PC-3 (cell line): ENCODE measurements around the gene ECT2L. TPM values are rescaled to one million over a fixed set of nuclear protein-coding genes. Genes with fewer than 3 reads are reported as not detected.

Experiments
- ATAC-seq: fragments of 200-7000 bp; cut with Tn5 transposase; 2 replicates; pipeline ENCODE4 v1.9.1; 2020; ENCODE audit warnings: mild to moderate bottlenecking, moderate library complexity
- BruUV-seq: library from RNA; stranded (reverse); fragments of 400-500 nt; replicated peaks from 2 replicates; lab custom pipeline; 2021; lab: Mats Ljungman, UMichigan
- CTCF ChIA-PET: fragments of 300-600 bp; sonication (Branson Sonifier 250); formaldehyde crosslinking; loops from one replicate; lab custom pipeline; 2022; ENCODE audit warnings: antibody characterized with exemption; lab: Charles Lee
- POLR2A ChIA-PET: fragments of 300-600 bp; sonication (Branson Sonifier 250); formaldehyde crosslinking; loops from one replicate; lab custom pipeline; 2022; ENCODE audit warnings: antibody characterized with exemption; ENCODE audit not compliant: unreplicated experiment; lab: Charles Lee
- DNase-seq: peaks from one replicate; pipeline ENCODE4 v3.0.0-alpha.2; 2015
- H2AFZ ChIP-seq: fragments of 300-600 bp; sonication (generic); 2 replicates; pipeline ENCODE4 v1.6.0; 2016; ENCODE audit warnings: antibody characterized with exemption, low read length
- H3F3A ChIP-seq: fragments of 300-600 bp; sonication (generic); one replicate; pipeline ENCODE4 v1.6.0; 2017; ENCODE audit warnings: antibody characterized with exemption, low read length, control low read depth, mild to moderate bottlenecking; ENCODE audit not compliant: unreplicated experiment
- H3K27ac ChIP-seq: fragments of 300-600 bp; sonication (generic); 2 replicates; pipeline ENCODE4 v1.5.1; 2016; ENCODE audit warnings: mild to moderate bottlenecking, low read length
- H3K27me3 ChIP-seq: fragments of 300-600 bp; sonication (generic); 2 replicates; pipeline ENCODE4 v1.6.1; 2016; ENCODE audit warnings: low read length, mixed read lengths
- H3K36me3 ChIP-seq: fragments of 300-600 bp; sonication (generic); 2 replicates; pipeline ENCODE4 v1.6.1; 2016; ENCODE audit warnings: low read depth, mixed run types, low read length, mixed read lengths
- H3K4me1 ChIP-seq: fragments of 300-600 bp; sonication (generic); 2 replicates; pipeline ENCODE4 v1.5.1; 2016; ENCODE audit warnings: low read length; ENCODE audit not compliant: insufficient read depth
- H3K4me2 ChIP-seq: fragments of 300-600 bp; sonication (generic); 2 replicates; pipeline ENCODE4 v1.6.0; 2016; ENCODE audit warnings: low read length
- H3K4me3 ChIP-seq: fragments of 300-600 bp; sonication (generic); 2 replicates; pipeline ENCODE4 v1.5.1; 2016; ENCODE audit warnings: mild to moderate bottlenecking, low read length, mixed read lengths
- H3K79me2 ChIP-seq: fragments of 300-600 bp; sonication (generic); 2 replicates; pipeline ENCODE4 v1.6.1; 2017; ENCODE audit warnings: low read length, mixed read lengths
- H3K9ac ChIP-seq: fragments of 300-600 bp; sonication (generic); 2 replicates; pipeline ENCODE4 v1.6.0; 2016; ENCODE audit warnings: mild to moderate bottlenecking, low read length
- H3K9me2 ChIP-seq: fragments of 300-600 bp; sonication (generic); replicated peaks from 2 replicates; pipeline ENCODE4 v1.6.1; 2016; ENCODE audit warnings: mixed run types, low read length, mixed read lengths
- H3K9me3 ChIP-seq: fragments of 300-600 bp; sonication (generic); 2 replicates; pipeline ENCODE4 v1.6.1; 2016; ENCODE audit warnings: low read length, mixed read lengths
- H4K20me1 ChIP-seq: fragments of 300-600 bp; sonication (generic); 2 replicates; pipeline ENCODE4 v1.6.1; 2016; ENCODE audit warnings: low read length, mixed read lengths
- CTCF ChIP-seq: fragments of 300-600 bp; sonication (generic); conservative IDR thresholded peaks from 2 replicates; pipeline ENCODE4 v1.5.1; 2017; ENCODE audit warnings: antibody characterized with exemption, low read depth, mild to moderate bottlenecking, low read length
- EZH2 ChIP-seq: fragments of 300-600 bp; sonication (generic); IDR thresholded peaks from one replicate; pipeline ENCODE4 v1.6.1; 2017; ENCODE audit warnings: antibody characterized with exemption, mild to moderate bottlenecking, low read length; ENCODE audit not compliant: unreplicated experiment
- EZH2phosphoT487 ChIP-seq: fragments of 300-600 bp; sonication (generic); IDR thresholded peaks from 2 replicates; pipeline ENCODE4 v1.6.1; 2018; ENCODE audit warnings: mild to moderate bottlenecking, antibody characterized with exemption, low read length, borderline replicate concordance
- intact Hi-C: fragments of 100-400 bp; cut with micrococcal nuclease; formaldehyde crosslinking; loops from 2 replicates; pipeline ENCODE4 v1.9.0; 2023
- total RNA-seq: library from RNA; depleted of rRNA; stranded (reverse); fragments of >200 nt; gene quantifications from 2 replicates; pipeline ENCODE4 v1.2.3, GENCODE V29; 2014

The ECT2L gene
- total RNA-seq, 1 experiment from 2014 or later: not detected

- no peaks in the 10 kb centered on the region for H3K27me3 ChIP-seq
- peaks cover 7% of the 10 kb centered on the region for H3K4me1 ChIP-seq
Measured at GRCh38 chr6:138773177-138774091, 22.5 kb upstream of the ECT2L start, which contains the start of gene CCDC28A. CCDC28A (plus strand) TSS chr6:138773769; CDS start chr6:138776121, 2,352 bp downstream.

GRCh38 chr6:138774370-138774769, 21.5 kb upstream of the ECT2L start:
- intact Hi-C loops: no loop called here
- Histone ChIP-seq H3K36me3 (no peaks in the 10 kb centered on the region), H3K4me2 (peak overlapping the region; percentile 90), H3K9me3 (no peaks in the 10 kb centered on the region), H3K4me3 (peak overlapping the region; percentile 99), H3K27me3 (no peaks in the 10 kb centered on the region), H3K27ac (no peak overlapping the region), H3K9ac (peak overlapping the region; percentile 78), H3K79me2 (peaks cover 5% of the 10 kb centered on the region; the same call in 1 of the 2 replicates), H3F3A (no peaks in the 10 kb centered on the region), H3K9me2 (no peaks in the 10 kb centered on the region), H2AFZ (peak overlapping the region; percentile 94), H3K4me1 (peaks cover 7% of the 10 kb centered on the region), H4K20me1 (no peaks in the 10 kb centered on the region)
- POLR2A ChIA-PET: no interaction called here
- no peak for DNase-seq
- no peak for ATAC-seq
- BruUV-seq: no TSS peak
- CTCF ChIA-PET: no interaction called here
- TF ChIP-seq CTCF: no peak
- no peak for TF ChIP-seq EZH2

More at GRCh38 chr6:138773177-138774091, 22.5 kb upstream of the ECT2L start, which contains the start of gene CCDC28A:
- CTCF ChIA-PET: interaction anchor here (0.6 kb wide), 1 partner anchor 195 kb away, joined by 3 read pairs; no protein-coding TSS in a partner anchor
- Histone ChIP-seq H3K9ac (peak within 1 kb of the TSS; percentile 78), H3K4me3 (peak within 1 kb of the TSS; percentile 99), H3K4me2 (peak within 1 kb of the TSS; percentile 90), H2AFZ (peak within 1 kb of the TSS; percentile 94), H3K27ac (peak within 1 kb of the TSS; percentile 81), H3F3A (no peaks in the 10 kb centered on the region), H4K20me1 (no peaks in the 10 kb centered on the region), H3K9me2 (no peaks in the 10 kb centered on the region), H3K79me2 (peaks cover 5% of the 10 kb centered on the region; the same call in 1 of the 2 replicates), H3K9me3 (no peaks in the 10 kb centered on the region), H3K36me3 (no peaks in the 10 kb centered on the region)
- BruUV-seq: TSS peak; percentile 78
- DNase-seq (peak; percentile 84), ATAC-seq (peak; percentile 89)
- TF ChIP-seq CTCF (no peak), EZH2phosphoT487 (no peak), EZH2 (no peak)
- intact Hi-C loops: no loop called here
- POLR2A ChIA-PET: interaction anchor here (0.7 kb wide), 1 partner anchor 562 kb away, joined by 4 read pairs; no protein-coding TSS in a partner anchor
